Measurements from ENCODE around the gene TOP2B.
A peak's percentile ranks its signal among the peaks of the same experiment; 100 is the strongest.

TOP2B gene

GRCh38 chr3:25665315-25666280, 891 bp upstream of the TOP2B start:
- DNase-seq = no peak

- peak; percentile 46 for DNase-seq
These were observed 567 bp downstream of the TOP2B start for GRCh38 chr3:25663869-25664811.

GRCh38 chr3:25663347-25663868, 1.3 kb downstream of the TOP2B start:
- peak; percentile 2 for DNase-seq

GRCh38 chr3:25662736-25663320, 1.9 kb downstream of the TOP2B start:
- peak; percentile 9 for DNase-seq

GRCh38 chr3:25661694-25662437, 2.8 kb downstream of the TOP2B start:
- DNase-seq = peak; percentile 2

GRCh38 chr3:25658836-25659235, 5.9 kb downstream of the TOP2B start:
- DNase-seq = no peak

- no peak for DNase-seq
These were observed 7.4 kb downstream of the TOP2B start for GRCh38 chr3:25657293-25657692.

- DNase-seq = no peak
These were observed 9.0 kb downstream of the TOP2B start for GRCh38 chr3:25655659-25656058.

- DNase-seq = no peak
These were observed 10.1 kb downstream of the TOP2B start for GRCh38 chr3:25654576-25654975.

GRCh38 chr3:25653322-25653721, 11.4 kb downstream of the TOP2B start:
- DNase-seq = no peak

- DNase-seq = peak; percentile 18
These were observed 11.8 kb downstream of the TOP2B start for GRCh38 chr3:25652921-25653320.

GRCh38 chr3:25648925-25649830, 15.5 kb downstream of the TOP2B start:
- no peak for DNase-seq

GRCh38 chr3:25648107-25648535, 16.6 kb downstream of the TOP2B start:
- peak; percentile 77 for DNase-seq

- no peak for DNase-seq
These were observed 29.7 kb downstream of the TOP2B start for GRCh38 chr3:25635038-25635437.

GRCh38 chr3:25633919-25634318, 30.8 kb downstream of the TOP2B start:
- no peak for DNase-seq

GRCh38 chr3:25631989-25632388, 32.7 kb downstream of the TOP2B start:
- DNase-seq = no peak

GRCh38 chr3:25621087-25621486, 43.6 kb downstream of the TOP2B start:
- DNase-seq = no peak

- no peak for DNase-seq
These were observed 44.2 kb downstream of the TOP2B start for GRCh38 chr3:25620493-25620892.

GRCh38 chr3:25619382-25619781, 45.3 kb downstream of the TOP2B start:
- no peak for DNase-seq

- no peak for DNase-seq
These were observed 46.7 kb downstream of the TOP2B start for GRCh38 chr3:25618028-25618427.

GRCh38 chr3:25611193-25611592, 53.5 kb downstream of the TOP2B start:
- no peak for DNase-seq

Data from fibroblast of skin of scalp (primary cell).